K562 (cell line): ENCODE results near the gene CCNDBP1. TPM values are rescaled to one million over a fixed set of nuclear protein-coding genes. Genes with fewer than 3 reads are reported as not detected.

ENCODE experiments used
- CHD1 ChIP-seq: fragments of 200-600 bp; sonication (generic); IDR thresholded peaks from one replicate; pipeline ENCODE4 v1.6.1; 2012; ENCODE audit warnings: mild to moderate bottlenecking, moderate library complexity, low read length, inconsistent platforms
- CSDE1 ChIP-seq, 2 experiments: fragments of 450-650 bp; IDR thresholded peaks; 2 replicates each; pipeline ENCODE4 v1.6.1; 2016; ENCODE audit warnings: mild to moderate bottlenecking in 1 of 2
- FOXP1 ChIP-seq: sonication (generic); formaldehyde crosslinking; IDR thresholded peaks from 2 replicates; pipeline ENCODE4 v1.8.0; 2022; ENCODE audit warnings: mild to moderate bottlenecking, missing genetic modification reagents
- GABPB2 ChIP-seq: fragments of 250-450 bp; sonication (Bioruptor Pico); conservative IDR thresholded peaks from 2 replicates; pipeline ENCODE4 v1.5.1; 2021; ENCODE audit warnings: mild to moderate bottlenecking
- GTF2A2 ChIP-seq: IDR thresholded peaks from 2 replicates; pipeline ENCODE4 v1.6.1; 2016; ENCODE audit warnings: mild to moderate bottlenecking, missing genetic modification characterization, missing compliant biosample characterization
- HDGF ChIP-seq: fragments of 450-650 bp; IDR thresholded peaks from 2 replicates; pipeline ENCODE4 v1.6.1; 2016
- IFI16 ChIP-seq: fragments of 250-450 bp; sonication (Bioruptor Pico); IDR thresholded peaks from 2 replicates; pipeline ENCODE4 v2.1.2; 2022; ENCODE audit warnings: mild to moderate bottlenecking, inconsistent platforms
- MCM5 ChIP-seq: fragments of 450-650 bp; IDR thresholded peaks from 2 replicates; pipeline ENCODE4 v1.6.1; 2016; ENCODE audit warnings: low read depth
- MECOM ChIP-seq: fragments of 250-450 bp; sonication (Bioruptor Pico); IDR thresholded peaks from 2 replicates; pipeline ENCODE4 v1.8.0; 2022; ENCODE audit warnings: inconsistent platforms
- MEF2A ChIP-seq: IDR thresholded peaks from 2 replicates; pipeline ENCODE4 v1.6.1; 2011; ENCODE audit warnings: low read depth, mild to moderate bottlenecking, low read length, moderate library complexity; ENCODE audit not compliant: control insufficient read depth
- MTA3 ChIP-seq: fragments of 450-650 bp; formaldehyde crosslinking; IDR thresholded peaks from 2 replicates; pipeline ENCODE4 v1.6.1; 2017; ENCODE audit warnings: mild to moderate bottlenecking, borderline replicate concordance
- NFE2 ChIP-seq: IDR thresholded peaks from 2 replicates; pipeline ENCODE4 v1.6.1; 2014; ENCODE audit warnings: antibody characterized with exemption, low read depth
- NR3C1 ChIP-seq: sonication (generic); formaldehyde crosslinking; IDR thresholded peaks from 2 replicates; pipeline ENCODE4 v1.8.1; 2022; ENCODE audit warnings: missing genetic modification reagents
- TARDBP ChIP-seq: fragments of 450-650 bp; IDR thresholded peaks from 2 replicates; pipeline ENCODE4 v1.6.1; 2016
- ZFPM2 ChIP-seq: fragments of 250-450 bp; sonication (Bioruptor Pico); IDR thresholded peaks from 2 replicates; pipeline ENCODE4 v1.5.1; 2022; ENCODE audit warnings: mild to moderate bottlenecking
- ZNF121 ChIP-seq: sonication (generic); formaldehyde crosslinking; conservative IDR thresholded peaks from 2 replicates; pipeline ENCODE4 v1.8.0; 2022; ENCODE audit warnings: missing genetic modification reagents
- ZNF3 ChIP-seq: fragments of 250-450 bp; sonication (Bioruptor Pico); IDR thresholded peaks from 2 replicates; pipeline ENCODE4 v1.5.0; 2021; ENCODE audit warnings: mild to moderate bottlenecking, moderate library complexity
- ZNF444 ChIP-seq: fragments of 250-450 bp; sonication (Bioruptor Pico); IDR thresholded peaks from 2 replicates; pipeline ENCODE4 v1.4.0; 2020; ENCODE audit warnings: mild to moderate bottlenecking, moderate library complexity
- ZNF699 ChIP-seq: fragments of 250-450 bp; sonication (Bioruptor Pico); IDR thresholded peaks from 2 replicates; pipeline ENCODE4 v1.8.0; 2021; ENCODE audit warnings: mild to moderate bottlenecking, moderate library complexity; ENCODE audit not compliant: insufficient replicate concordance
- ZNF785 ChIP-seq: fragments of 250-450 bp; sonication (Bioruptor Pico); IDR thresholded peaks from 2 replicates; pipeline ENCODE4 v1.4.0; 2020; ENCODE audit warnings: mild to moderate bottlenecking
- polyA plus RNA-seq, 8 experiments: library from polyadenylated mRNA; depleted of rRNA in 4 of 8; stranded (reverse) in 5 of 8; unstranded in 3 of 8; fragments of >200 nt; fragmentation: Nextera tagmentation in 2 of 8; fragmentation: Illumina TruSeq in 1 of 8; extraction: Ambion mirVana in 2 of 8; extraction: Trizol in 1 of 8; gene quantifications; 2 replicates each; pipeline versions ENCODE4 v1.2.1 to v1.2.3, GENCODE V29; 2011 to 2014; ENCODE audit warnings: inconsistent platforms in 1 of 8, missing spikeins in 1 of 8
- total RNA-seq, 7 experiments: library from RNA; depleted of rRNA in 6 of 7; stranded (reverse); fragments of >200 nt in 6 of 7; fragmentation: Illumina TruSeq in 2 of 7; extraction: Trizol in 2 of 7; gene quantifications; 2 replicates each; pipeline versions ENCODE4 v1.2.1 to v1.2.3, GENCODE V29; 2011 to 2021; ENCODE audit warnings: low replicate concordance in 1 of 7
- TF ChIP-seq, protein P1 (sequence below): fragments of 150-350 bp; conservative IDR thresholded peaks from 2 replicates; pipeline ENCODE4 v1.6.1; 2014; ENCODE audit warnings: low read length
- TF ChIP-seq, protein P2 (sequence below): fragments of 250-450 bp; sonication (Bioruptor Pico); IDR thresholded peaks from 2 replicates; pipeline ENCODE4 v1.4.0; 2020
- TF ChIP-seq, protein P3 (sequence below): fragments of 450-650 bp; formaldehyde crosslinking; IDR thresholded peaks from 2 replicates; pipeline ENCODE4 v1.4.0; 2022; ENCODE audit warnings: missing genetic modification characterization
- TF ChIP-seq, protein P4 (sequence below): IDR thresholded peaks from 2 replicates; pipeline ENCODE4 v1.6.1; 2014; ENCODE audit warnings: antibody characterized with exemption
- TF ChIP-seq, protein P5 (sequence below): sonication (generic); formaldehyde crosslinking; IDR thresholded peaks from 2 replicates; pipeline ENCODE4 v1.8.1; 2022; ENCODE audit warnings: missing genetic modification reagents

Gene CCNDBP1
- total and polyA plus RNA-seq, 9 of the 15 experiments (the other 6 are each of a cell fraction or from before 2014, with no cell fraction given) = 37.0 to 111 (median 55.5) TPM

DNA sequence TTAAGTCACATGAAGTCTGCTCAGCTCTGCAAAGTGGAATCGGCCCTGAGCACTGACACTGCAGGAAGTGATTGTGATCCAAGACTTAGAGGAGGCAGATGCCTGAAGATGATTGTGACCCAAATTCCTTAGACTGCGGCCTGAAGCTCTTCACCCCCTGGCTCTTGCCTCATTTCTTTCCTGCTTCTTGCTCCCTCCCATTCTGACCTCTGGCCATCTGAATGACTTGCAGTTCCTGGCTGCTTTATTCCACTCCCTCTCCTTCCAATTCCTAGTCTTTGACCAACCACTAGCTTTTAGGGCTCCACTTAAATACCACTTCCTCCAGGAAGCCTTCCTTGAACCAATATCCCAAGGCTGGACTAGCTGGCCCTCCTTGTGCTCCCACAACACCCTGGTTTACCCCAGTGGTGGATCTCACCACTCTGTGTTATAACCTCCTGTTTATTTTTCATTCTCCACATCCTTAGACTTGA, 45.5 kb downstream of the CCNDBP1 start (continued):
- TF ChIP-seq, protein P1, sequence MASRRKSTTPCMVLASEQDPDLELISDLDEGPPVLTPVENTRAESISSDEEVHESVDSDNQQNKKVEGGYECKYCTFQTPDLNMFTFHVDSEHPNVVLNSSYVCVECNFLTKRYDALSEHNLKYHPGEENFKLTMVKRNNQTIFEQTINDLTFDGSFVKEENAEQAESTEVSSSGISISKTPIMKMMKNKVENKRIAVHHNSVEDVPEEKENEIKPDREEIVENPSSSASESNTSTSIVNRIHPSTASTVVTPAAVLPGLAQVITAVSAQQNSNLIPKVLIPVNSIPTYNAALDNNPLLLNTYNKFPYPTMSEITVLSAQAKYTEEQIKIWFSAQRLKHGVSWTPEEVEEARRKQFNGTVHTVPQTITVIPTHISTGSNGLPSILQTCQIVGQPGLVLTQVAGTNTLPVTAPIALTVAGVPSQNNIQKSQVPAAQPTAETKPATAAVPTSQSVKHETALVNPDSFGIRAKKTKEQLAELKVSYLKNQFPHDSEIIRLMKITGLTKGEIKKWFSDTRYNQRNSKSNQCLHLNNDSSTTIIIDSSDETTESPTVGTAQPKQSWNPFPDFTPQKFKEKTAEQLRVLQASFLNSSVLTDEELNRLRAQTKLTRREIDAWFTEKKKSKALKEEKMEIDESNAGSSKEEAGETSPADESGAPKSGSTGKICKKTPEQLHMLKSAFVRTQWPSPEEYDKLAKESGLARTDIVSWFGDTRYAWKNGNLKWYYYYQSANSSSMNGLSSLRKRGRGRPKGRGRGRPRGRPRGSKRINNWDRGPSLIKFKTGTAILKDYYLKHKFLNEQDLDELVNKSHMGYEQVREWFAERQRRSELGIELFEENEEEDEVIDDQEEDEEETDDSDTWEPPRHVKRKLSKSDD = no peak
- no peak for TF ChIP-seq MCM5
- TF ChIP-seq, protein P2, sequence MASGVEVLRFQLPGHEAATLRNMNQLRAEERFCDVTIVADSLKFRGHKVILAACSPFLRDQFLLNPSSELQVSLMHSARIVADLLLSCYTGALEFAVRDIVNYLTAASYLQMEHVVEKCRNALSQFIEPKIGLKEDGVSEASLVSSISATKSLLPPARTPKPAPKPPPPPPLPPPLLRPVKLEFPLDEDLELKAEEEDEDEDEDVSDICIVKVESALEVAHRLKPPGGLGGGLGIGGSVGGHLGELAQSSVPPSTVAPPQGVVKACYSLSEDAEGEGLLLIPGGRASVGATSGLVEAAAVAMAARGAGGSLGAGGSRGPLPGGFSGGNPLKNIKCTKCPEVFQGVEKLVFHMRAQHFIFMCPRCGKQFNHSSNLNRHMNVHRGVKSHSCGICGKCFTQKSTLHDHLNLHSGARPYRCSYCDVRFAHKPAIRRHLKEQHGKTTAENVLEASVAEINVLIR = no peak
- TF ChIP-seq NR3C1 (CRISPR knock-in tag) = no peak
- peak; percentile 62; the same call in 1 of the 2 replicates for TF ChIP-seq HDGF
- TF ChIP-seq ZNF785 (CRISPR knock-in tag) = no peak
- no peak for TF ChIP-seq ZNF699
- no peak for TF ChIP-seq GABPB2
- TF ChIP-seq IFI16 (CRISPR knock-in tag) = no peak
- no peak for TF ChIP-seq CHD1
- TF ChIP-seq, protein P3, sequence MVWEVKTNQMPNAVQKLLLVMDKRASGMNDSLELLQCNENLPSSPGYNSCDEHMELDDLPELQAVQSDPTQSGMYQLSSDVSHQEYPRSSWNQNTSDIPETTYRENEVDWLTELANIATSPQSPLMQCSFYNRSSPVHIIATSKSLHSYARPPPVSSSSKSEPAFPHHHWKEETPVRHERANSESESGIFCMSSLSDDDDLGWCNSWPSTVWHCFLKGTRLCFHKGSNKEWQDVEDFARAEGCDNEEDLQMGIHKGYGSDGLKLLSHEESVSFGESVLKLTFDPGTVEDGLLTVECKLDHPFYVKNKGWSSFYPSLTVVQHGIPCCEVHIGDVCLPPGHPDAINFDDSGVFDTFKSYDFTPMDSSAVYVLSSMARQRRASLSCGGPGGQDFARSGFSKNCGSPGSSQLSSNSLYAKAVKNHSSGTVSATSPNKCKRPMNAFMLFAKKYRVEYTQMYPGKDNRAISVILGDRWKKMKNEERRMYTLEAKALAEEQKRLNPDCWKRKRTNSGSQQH (CRISPR knock-in tag) = no peak
- no peak for TF ChIP-seq ZNF3 (CRISPR knock-in tag)
- no peak for TF ChIP-seq ZNF121 (CRISPR knock-in tag)
- TF ChIP-seq MECOM (CRISPR knock-in tag) = 0 out of 2 replicates have a peak, but pooled peaks have one; percentile 11
- TF ChIP-seq, protein P4, sequence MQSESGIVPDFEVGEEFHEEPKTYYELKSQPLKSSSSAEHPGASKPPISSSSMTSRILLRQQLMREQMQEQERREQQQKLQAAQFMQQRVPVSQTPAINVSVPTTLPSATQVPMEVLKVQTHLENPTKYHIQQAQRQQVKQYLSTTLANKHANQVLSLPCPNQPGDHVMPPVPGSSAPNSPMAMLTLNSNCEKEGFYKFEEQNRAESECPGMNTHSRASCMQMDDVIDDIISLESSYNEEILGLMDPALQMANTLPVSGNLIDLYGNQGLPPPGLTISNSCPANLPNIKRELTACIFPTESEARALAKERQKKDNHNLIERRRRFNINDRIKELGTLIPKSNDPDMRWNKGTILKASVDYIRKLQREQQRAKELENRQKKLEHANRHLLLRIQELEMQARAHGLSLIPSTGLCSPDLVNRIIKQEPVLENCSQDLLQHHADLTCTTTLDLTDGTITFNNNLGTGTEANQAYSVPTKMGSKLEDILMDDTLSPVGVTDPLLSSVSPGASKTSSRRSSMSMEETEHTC = peak; percentile 69
- no peak for TF ChIP-seq ZNF444
- no peak for TF ChIP-seq TARDBP
- TF ChIP-seq, protein P5, sequence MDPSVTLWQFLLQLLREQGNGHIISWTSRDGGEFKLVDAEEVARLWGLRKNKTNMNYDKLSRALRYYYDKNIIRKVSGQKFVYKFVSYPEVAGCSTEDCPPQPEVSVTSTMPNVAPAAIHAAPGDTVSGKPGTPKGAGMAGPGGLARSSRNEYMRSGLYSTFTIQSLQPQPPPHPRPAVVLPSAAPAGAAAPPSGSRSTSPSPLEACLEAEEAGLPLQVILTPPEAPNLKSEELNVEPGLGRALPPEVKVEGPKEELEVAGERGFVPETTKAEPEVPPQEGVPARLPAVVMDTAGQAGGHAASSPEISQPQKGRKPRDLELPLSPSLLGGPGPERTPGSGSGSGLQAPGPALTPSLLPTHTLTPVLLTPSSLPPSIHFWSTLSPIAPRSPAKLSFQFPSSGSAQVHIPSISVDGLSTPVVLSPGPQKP = no peak
- peak; percentile 93 for TF ChIP-seq NFE2
- no peak for TF ChIP-seq GTF2A2 (tag)
- peak; percentile 35; the same call in 1 of the 2 replicates for TF ChIP-seq MTA3
- TF ChIP-seq FOXP1 = no peak
- no peak for TF ChIP-seq MEF2A
- no peak for TF ChIP-seq CSDE1 (IDR thresholded peaks at IDR 0.05)
- TF ChIP-seq ZFPM2 (CRISPR knock-in tag) = no peak
